HG02943 (cell line): Measurements from ENCODE around the gene CLDN34.

Source experiments
- ATAC-seq: cut with Tn5 transposase; IDR thresholded peaks from one replicate; pipeline ENCODE4 v1.9.1; 2021; ENCODE audit warnings: mild to moderate bottlenecking, low read depth, moderate library complexity; ENCODE audit not compliant: unreplicated experiment

Gene CLDN34

GRCh38 chrX:9977635-9978034, 10.5 kb downstream of the CLDN34 start:
- ATAC-seq: no peak

DNA sequence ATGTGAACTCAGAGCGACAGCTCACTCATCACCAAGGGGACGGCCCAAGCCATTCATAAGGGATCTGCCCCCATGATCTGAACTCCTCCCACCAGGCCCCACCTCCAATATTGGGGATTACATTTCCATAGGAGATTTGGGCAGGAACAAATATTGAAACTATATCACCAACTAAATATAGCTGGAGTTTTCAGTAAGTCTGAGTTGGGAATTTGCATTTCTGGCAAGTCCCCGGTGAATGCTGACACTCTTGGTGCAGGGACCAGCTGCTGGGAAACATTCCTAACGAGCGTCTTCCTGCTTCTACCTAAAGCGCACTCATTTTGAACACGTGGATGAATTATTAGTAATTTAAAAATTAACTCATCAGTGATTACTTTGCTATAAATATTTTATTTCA, 13.2 kb downstream of the CLDN34 start:
- no peak for ATAC-seq

- ATAC-seq: no peak
These were observed 13.8 kb downstream of the CLDN34 start for GRCh38 chrX:9980927-9981326.

DNA sequence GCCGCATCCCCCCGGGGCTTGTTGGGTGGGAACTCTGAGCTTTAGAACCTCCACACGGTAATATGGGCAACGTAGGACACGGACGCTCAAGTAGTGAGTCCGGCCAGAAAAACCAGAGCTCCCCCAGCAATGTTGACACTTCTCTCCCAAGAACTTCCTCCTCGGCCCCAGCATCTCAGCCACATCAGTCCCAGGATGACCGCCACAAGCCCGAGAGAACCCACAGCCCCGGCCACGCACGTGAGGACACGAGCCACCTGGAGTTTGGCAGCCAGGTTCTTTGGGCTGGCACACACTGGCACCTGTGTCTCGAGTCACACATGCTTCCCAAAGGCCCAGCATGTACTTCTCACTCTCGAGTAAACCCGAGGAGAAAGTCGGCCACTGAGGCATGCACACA, 16.3 kb downstream of the CLDN34 start:
- no peak for ATAC-seq

DNA sequence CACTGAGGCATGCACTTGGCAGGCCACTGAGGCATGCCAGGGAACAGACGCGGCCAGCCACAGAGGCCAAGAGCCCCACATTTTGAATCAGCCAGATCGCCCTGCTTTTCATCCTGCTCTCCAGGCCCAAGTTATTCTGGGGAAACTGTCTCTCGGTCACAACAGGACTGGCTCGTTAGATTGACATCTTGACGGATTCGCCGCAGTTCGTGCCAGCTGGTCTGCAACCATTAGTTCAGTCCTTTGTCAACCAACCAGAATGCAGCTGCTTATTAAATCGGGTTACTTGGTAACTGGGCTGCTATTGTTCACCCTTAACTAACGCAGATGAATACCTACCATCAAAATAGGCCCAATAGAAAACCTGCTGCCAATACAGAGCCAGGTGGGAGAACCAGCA, 16.7 kb downstream of the CLDN34 start:
- no peak for ATAC-seq

GRCh38 chrX:9988762-9989161, 21.6 kb downstream of the CLDN34 start:
- no peak for ATAC-seq

- no peak for ATAC-seq
These were observed 24.9 kb downstream of the CLDN34 start for GRCh38 chrX:9992061-9992460.

- ATAC-seq: no peak
These were observed 25.6 kb downstream of the CLDN34 start for GRCh38 chrX:9992724-9993123.

- peak; percentile 71 for ATAC-seq
These were observed 28.7 kb downstream of the CLDN34 start for GRCh38 chrX:9995855-9996339.

GRCh38 chrX:9997041-9997440, 29.9 kb downstream of the CLDN34 start:
- ATAC-seq: no peak

- no peak for ATAC-seq
These were observed 30.4 kb downstream of the CLDN34 start for GRCh38 chrX:9997524-9997923.

DNA sequence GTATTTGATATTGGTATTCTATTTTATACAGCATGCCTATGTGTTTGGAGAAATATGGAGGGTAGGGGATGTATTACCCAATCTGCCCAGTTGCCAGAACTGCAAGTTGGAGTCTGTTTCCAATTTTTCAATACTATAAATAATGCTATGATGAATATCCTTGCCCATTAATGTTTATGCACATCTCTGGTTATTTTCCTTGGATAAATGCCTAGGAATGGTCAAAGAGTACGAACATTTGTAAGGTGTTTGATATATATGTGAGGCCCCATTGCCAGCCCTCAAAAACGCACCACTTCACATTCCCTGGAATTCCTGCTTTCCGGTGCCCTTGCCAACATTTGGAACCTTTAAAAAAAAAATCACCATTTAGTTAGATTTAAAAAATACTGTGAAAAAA, 34.3 kb downstream of the CLDN34 start:
- ATAC-seq: no peak

DNA sequence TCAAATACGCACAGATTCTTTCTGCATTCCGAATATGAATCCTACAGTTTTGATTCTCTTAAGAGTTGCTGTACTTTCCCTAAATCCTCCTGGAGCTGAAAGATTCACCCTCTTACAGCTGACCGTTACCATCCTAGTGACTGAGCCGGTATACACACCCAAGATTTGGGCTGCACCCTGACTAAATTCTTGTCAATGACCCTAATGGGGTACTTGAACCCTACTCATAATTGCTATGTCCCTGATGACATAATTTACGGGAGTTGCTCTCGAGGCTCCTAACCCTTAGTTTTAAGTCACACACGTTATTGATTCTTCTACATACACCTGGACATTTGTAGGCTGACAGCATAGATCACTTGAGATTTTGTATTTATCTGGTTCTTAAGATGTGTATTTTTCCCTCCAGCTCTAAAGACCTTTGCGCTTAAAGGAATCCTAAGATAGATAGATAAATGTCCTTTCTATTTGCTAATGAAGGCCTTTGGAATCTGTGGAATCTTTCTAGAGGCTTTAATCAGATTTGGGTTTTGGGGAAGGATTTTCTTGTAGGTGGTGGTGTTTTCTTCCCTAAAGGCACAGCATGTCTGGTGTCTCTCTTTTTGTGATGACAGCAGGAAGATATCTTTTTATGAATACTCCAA, 37.8 kb downstream of the CLDN34 start:
- ATAC-seq: no peak

DNA sequence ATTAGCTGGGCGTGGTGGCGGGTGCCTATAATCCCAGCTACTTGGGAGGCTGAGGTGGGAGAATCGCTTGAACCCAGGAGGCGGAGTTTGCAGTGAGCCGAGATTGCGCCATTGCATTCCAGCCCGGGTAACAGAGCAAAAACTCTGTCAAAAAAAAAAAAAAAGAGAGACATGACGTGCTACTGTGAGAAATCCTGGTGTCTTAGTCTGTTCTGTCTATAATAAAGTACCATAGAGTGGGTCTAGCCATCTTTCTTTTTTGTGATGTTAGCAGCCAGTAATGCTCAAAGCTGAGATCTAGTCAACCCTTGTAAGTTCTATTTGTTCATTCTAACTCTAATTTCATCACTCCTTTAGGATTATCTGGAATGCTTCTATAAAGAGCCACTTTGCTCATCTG, 38.9 kb downstream of the CLDN34 start:
- no peak for ATAC-seq

DNA sequence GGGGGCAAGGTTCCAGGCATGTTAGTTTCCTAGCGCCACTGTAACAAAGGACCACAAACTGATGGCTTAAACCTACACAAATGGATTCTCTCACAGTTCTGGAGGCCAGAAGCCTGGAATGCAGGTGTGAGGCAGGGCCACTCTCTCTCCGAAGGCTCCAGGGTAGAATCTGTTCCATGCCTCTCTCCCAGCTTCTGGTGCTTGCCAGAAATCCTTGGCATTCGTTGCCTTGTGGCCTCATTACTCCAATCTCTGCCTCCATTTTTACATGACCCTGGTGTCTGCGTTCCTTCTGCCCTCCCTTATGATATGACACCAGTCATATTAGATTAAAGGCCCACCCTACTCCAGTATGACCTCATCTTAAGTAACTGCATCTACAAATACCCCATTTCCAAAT, 39.6 kb downstream of the CLDN34 start:
- ATAC-seq: no peak

GRCh38 chrX:10007621-10008020, 40.5 kb downstream of the CLDN34 start:
- no peak for ATAC-seq

- no peak for ATAC-seq
These were observed 41.4 kb downstream of the CLDN34 start for GRCh38 chrX:10008483-10009056.

GRCh38 chrX:10009741-10010140, 42.6 kb downstream of the CLDN34 start:
- no peak for ATAC-seq

DNA sequence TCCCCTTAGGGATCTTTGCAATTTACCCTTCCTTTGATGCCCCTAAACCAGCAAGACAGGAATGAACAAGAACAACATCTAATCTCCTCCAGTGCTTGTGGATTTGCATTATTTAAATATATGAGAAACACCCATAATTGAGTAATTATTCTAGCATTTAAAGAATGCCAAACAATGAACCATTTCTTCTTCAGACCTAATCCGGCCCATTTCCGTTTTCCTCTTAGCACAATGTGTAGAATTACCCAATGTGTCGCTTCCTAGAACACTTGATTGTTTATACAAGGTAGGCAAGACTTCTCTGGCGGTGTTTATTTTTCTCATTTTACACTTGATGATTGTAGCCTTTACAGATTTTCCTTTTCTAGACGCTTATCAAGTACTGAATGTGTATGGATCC, 43.5 kb downstream of the CLDN34 start:
- ATAC-seq: no peak

GRCh38 chrX:10011261-10011931, 44.2 kb downstream of the CLDN34 start:
- ATAC-seq: no peak

GRCh38 chrX:10011991-10012390, 44.8 kb downstream of the CLDN34 start:
- ATAC-seq: no peak
